ENCODE data around the gene UBE2D1.

Gene UBE2D1

GRCh38 chr10:58400609-58401008 lies 65.8 kb downstream of the UBE2D1 start:
- H2AK5ac ChIP-seq (ENCODE audit: low read depth, low read length), result no peak overlapping the region
- no peak overlapping the region for H2BK5ac ChIP-seq (ENCODE audit: low read length)
- no peak overlapping the region for H2BK12ac ChIP-seq (ENCODE audit: low read length)
- no peak overlapping the region for H4K8ac ChIP-seq (ENCODE audit: low read depth, low read length)
- peaks cover 4 to 44% of the 10 kb centered on the region in 2 donors for H3K36me3 ChIP-seq (replicated peaks in 1 of 2; ENCODE audit: control insufficient read depth in 2 of 2, insufficient read depth in 2 of 2, low read length in 2 of 2)
- no peak overlapping the region for H3K9ac ChIP-seq (ENCODE audit: low read depth, low read length, poor library complexity)
- H3K4me2 ChIP-seq (ENCODE audit: insufficient read depth, low read length, poor library complexity, severe bottlenecking), result no peak overlapping the region
- DNase-seq (ENCODE audit: low spot score), result no peak
- no peaks in the 10 kb centered on the region for H3K27me3 ChIP-seq (ENCODE audit: control insufficient read depth in 3 of 3, insufficient read depth in 3 of 3, low read depth in 1 of 3, low read length in 3 of 3)
- no peak overlapping the region for H2AFZ ChIP-seq (ENCODE audit: low read length)
- H3K4ac ChIP-seq (ENCODE audit: low read length), result no peak overlapping the region
- no peak overlapping the region for H4K91ac ChIP-seq (ENCODE audit: low read depth, low read length, poor library complexity)
- no peak overlapping the region for H2BK120ac ChIP-seq (ENCODE audit: low read depth, low read length)
- H3K4me1 ChIP-seq (ENCODE audit: control insufficient read depth in 2 of 2, insufficient read depth in 1 of 2, low read depth in 1 of 2, low read length in 2 of 2), result no peaks in the 10 kb centered on the region
- H3K27ac ChIP-seq (replicated peaks; ENCODE audit: low read length), result no peak overlapping the region
- H3K18ac ChIP-seq (ENCODE audit: low read length), result no peak overlapping the region
- no peaks in the 10 kb centered on the region for H3K9me3 ChIP-seq (replicated peaks in 1 of 2; ENCODE audit: control insufficient read depth in 2 of 2, insufficient read depth in 1 of 2, low read depth in 1 of 2, low read length in 2 of 2)
- no peak overlapping the region for H3K23ac ChIP-seq (ENCODE audit: low read depth, low read length, poor library complexity)
- H3K14ac ChIP-seq (ENCODE audit: low read length), result no peak overlapping the region
- H3K79me1 ChIP-seq (ENCODE audit: low read depth, low read length), result no peaks in the 10 kb centered on the region
- WGBS, 2 donors (ENCODE audit: extremely low coverage in 2 of 2, insufficient read length in 2 of 2, insufficient replicate concordance in 1 of 2), result no CpG with 5 or more reads among the region's 1 CpG
- H2BK15ac ChIP-seq (ENCODE audit: low read length), result no peak overlapping the region
- H3K4me3 ChIP-seq (ENCODE audit: low read length in 2 of 2), result no peak overlapping the region

DNA sequence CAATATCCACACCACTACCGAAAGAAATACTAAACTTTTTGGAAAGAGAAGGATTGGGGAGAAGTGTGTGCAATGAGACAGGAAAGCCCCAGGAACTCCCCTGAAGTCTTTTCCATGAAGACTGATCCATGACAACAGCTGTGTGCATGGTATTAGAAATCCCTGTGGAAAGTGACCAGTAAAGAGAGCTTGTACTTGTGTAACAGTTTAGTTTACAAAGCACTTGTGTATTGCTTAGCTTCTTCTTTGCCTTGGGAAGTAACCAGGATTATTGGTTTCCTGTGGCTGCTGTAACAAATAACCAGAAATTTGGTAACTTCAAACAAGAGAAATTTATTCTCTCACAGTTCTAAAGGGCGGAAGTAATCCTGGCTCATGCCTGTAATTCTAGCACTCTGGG lies 69.2 kb downstream of the UBE2D1 start:
- WGBS, 2 donors (ENCODE audit: extremely low coverage in 2 of 2, insufficient read length in 2 of 2, insufficient replicate concordance in 1 of 2), result no CpG with 5 or more reads among the region's 2 CpGs
- H3K4me2 ChIP-seq (ENCODE audit: insufficient read depth, low read length, poor library complexity, severe bottlenecking), result no peak overlapping the region
- H2BK120ac ChIP-seq (ENCODE audit: low read depth, low read length), result no peak overlapping the region

DNA sequence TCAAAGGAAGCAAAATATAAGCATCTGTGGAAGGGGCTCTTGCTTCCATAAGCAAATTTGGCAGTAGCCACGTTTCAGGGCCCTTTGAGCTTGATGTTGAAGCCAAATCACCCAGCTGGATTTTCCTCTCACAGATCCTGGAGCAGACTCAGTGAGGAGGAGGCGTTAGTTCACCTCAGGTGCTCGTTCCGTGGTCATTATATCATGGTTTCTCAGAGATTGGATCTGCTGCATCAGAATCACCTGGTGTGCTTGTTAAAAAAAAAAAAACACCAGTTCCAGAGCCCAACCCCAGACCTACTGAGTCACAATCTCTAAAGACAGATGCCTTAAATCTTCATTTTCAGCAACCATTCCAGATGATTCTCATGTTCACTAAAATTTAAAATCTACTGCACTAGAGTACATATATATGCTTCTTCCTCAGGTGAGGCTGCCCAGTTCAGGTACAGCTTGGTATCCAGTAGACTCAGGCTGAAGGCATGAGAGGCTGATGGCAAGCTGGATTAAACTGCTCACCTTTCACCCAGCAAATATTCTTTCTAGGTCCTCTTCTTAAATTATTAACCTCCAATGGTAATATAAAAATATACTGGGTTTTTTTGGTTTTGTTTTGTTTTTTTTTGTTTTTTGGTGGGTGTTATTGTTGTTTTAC lies 75.3 kb downstream of the UBE2D1 start:
- H3K4me3 ChIP-seq (ENCODE audit: low read length in 2 of 2), result no peak overlapping the region
- no peak overlapping the region for H3K23ac ChIP-seq (ENCODE audit: low read depth, low read length, poor library complexity)
- no peak overlapping the region for H3K4ac ChIP-seq (ENCODE audit: low read length)
- no peak overlapping the region for H3K9ac ChIP-seq (ENCODE audit: low read depth, low read length, poor library complexity)
- no peaks in the 10 kb centered on the region for H3K4me1 ChIP-seq (ENCODE audit: control insufficient read depth in 2 of 2, insufficient read depth in 1 of 2, low read depth in 1 of 2, low read length in 2 of 2)
- no peak overlapping the region for H2AFZ ChIP-seq (ENCODE audit: low read length)
- H3K9me3 ChIP-seq (replicated peaks in 1 of 2; ENCODE audit: control insufficient read depth in 2 of 2, insufficient read depth in 1 of 2, low read depth in 1 of 2, low read length in 2 of 2), result no peaks in the 10 kb centered on the region
- H3K36me3 ChIP-seq (replicated peaks in 1 of 2; ENCODE audit: control insufficient read depth in 2 of 2, insufficient read depth in 2 of 2, low read length in 2 of 2), result no peaks in the 10 kb centered on the region
- H2BK5ac ChIP-seq (ENCODE audit: low read length), result no peak overlapping the region
- H3K18ac ChIP-seq (ENCODE audit: low read length), result no peak overlapping the region
- no peaks in the 10 kb centered on the region for H3K79me1 ChIP-seq (ENCODE audit: low read depth, low read length)
- no peak overlapping the region for H2AK5ac ChIP-seq (ENCODE audit: low read depth, low read length)
- H3K4me2 ChIP-seq (ENCODE audit: insufficient read depth, low read length, poor library complexity, severe bottlenecking), result no peak overlapping the region
- H2BK12ac ChIP-seq (ENCODE audit: low read length), result no peak overlapping the region
- no peak overlapping the region for H3K14ac ChIP-seq (ENCODE audit: low read length)
- H4K8ac ChIP-seq (ENCODE audit: low read depth, low read length), result no peak overlapping the region
- no peak overlapping the region for H4K91ac ChIP-seq (ENCODE audit: low read depth, low read length, poor library complexity)
- no peak overlapping the region for H3K27ac ChIP-seq (replicated peaks; ENCODE audit: low read length)
- H2BK120ac ChIP-seq (ENCODE audit: low read depth, low read length), result no peak overlapping the region
- H2BK15ac ChIP-seq (ENCODE audit: low read length), result no peak overlapping the region
- WGBS, 2 donors (ENCODE audit: extremely low coverage in 2 of 2, insufficient read length in 2 of 2, insufficient replicate concordance in 1 of 2), result no CpG with 5 or more reads among the region's 4 CpGs
- peaks cover 0 to 7% (median 0%) of the 10 kb centered on the region in 3 experiments for H3K27me3 ChIP-seq (ENCODE audit: control insufficient read depth in 3 of 3, insufficient read depth in 3 of 3, low read depth in 1 of 3, low read length in 3 of 3)
- no peak for DNase-seq (ENCODE audit: low spot score)

More for the DNA sequence above, 69.2 kb downstream of the UBE2D1 start:
- H3K36me3 ChIP-seq (replicated peaks in 1 of 2; ENCODE audit: control insufficient read depth in 2 of 2, insufficient read depth in 2 of 2, low read length in 2 of 2), result peaks cover 0 to 10% of the 10 kb centered on the region in 2 donors
- no peak overlapping the region for H3K4me3 ChIP-seq (ENCODE audit: low read length in 2 of 2)
- peaks cover 0 to 2% (median 0%) of the 10 kb centered on the region in 3 experiments for H3K27me3 ChIP-seq (ENCODE audit: control insufficient read depth in 3 of 3, insufficient read depth in 3 of 3, low read depth in 1 of 3, low read length in 3 of 3)
- H4K8ac ChIP-seq (ENCODE audit: low read depth, low read length), result no peak overlapping the region
- H3K4me1 ChIP-seq (ENCODE audit: control insufficient read depth in 2 of 2, insufficient read depth in 1 of 2, low read depth in 1 of 2, low read length in 2 of 2), result no peaks in the 10 kb centered on the region
- no peak overlapping the region for H4K91ac ChIP-seq (ENCODE audit: low read depth, low read length, poor library complexity)
- H2AFZ ChIP-seq (ENCODE audit: low read length), result no peak overlapping the region
- no peaks in the 10 kb centered on the region for H3K79me1 ChIP-seq (ENCODE audit: low read depth, low read length)
- H2BK5ac ChIP-seq (ENCODE audit: low read length), result no peak overlapping the region
- no peak for DNase-seq (ENCODE audit: low spot score)
- no peak overlapping the region for H3K23ac ChIP-seq (ENCODE audit: low read depth, low read length, poor library complexity)
- H2AK5ac ChIP-seq (ENCODE audit: low read depth, low read length), result no peak overlapping the region
- no peak overlapping the region for H3K18ac ChIP-seq (ENCODE audit: low read length)
- no peak overlapping the region for H2BK15ac ChIP-seq (ENCODE audit: low read length)
- no peak overlapping the region for H2BK12ac ChIP-seq (ENCODE audit: low read length)
- no peak overlapping the region for H3K4ac ChIP-seq (ENCODE audit: low read length)
- no peak overlapping the region for H3K27ac ChIP-seq (replicated peaks; ENCODE audit: low read length)
- no peak overlapping the region for H3K9ac ChIP-seq (ENCODE audit: low read depth, low read length, poor library complexity)
- no peaks in the 10 kb centered on the region for H3K9me3 ChIP-seq (replicated peaks in 1 of 2; ENCODE audit: control insufficient read depth in 2 of 2, insufficient read depth in 1 of 2, low read depth in 1 of 2, low read length in 2 of 2)
- no peak overlapping the region for H3K14ac ChIP-seq (ENCODE audit: low read length)

- no peaks in the 10 kb centered on the region for H3K79me1 ChIP-seq (ENCODE audit: low read depth, low read length)
- DNase-seq (ENCODE audit: low spot score), result no peak
- no peak overlapping the region for H2BK12ac ChIP-seq (ENCODE audit: low read length)
- no peak overlapping the region for H3K14ac ChIP-seq (ENCODE audit: low read length)
- H3K4me3 ChIP-seq (ENCODE audit: low read length in 2 of 2), result no peak overlapping the region
- H3K4me2 ChIP-seq (ENCODE audit: insufficient read depth, low read length, poor library complexity, severe bottlenecking), result no peak overlapping the region
- H3K27ac ChIP-seq (replicated peaks; ENCODE audit: low read length), result no peak overlapping the region
- no peaks in the 10 kb centered on the region for H3K36me3 ChIP-seq (replicated peaks in 1 of 2; ENCODE audit: control insufficient read depth in 2 of 2, insufficient read depth in 2 of 2, low read length in 2 of 2)
- H3K9ac ChIP-seq (ENCODE audit: low read depth, low read length, poor library complexity), result no peak overlapping the region
- no peak overlapping the region for H3K4ac ChIP-seq (ENCODE audit: low read length)
- no peak overlapping the region for H2AK5ac ChIP-seq (ENCODE audit: low read depth, low read length)
- no peak overlapping the region for H3K18ac ChIP-seq (ENCODE audit: low read length)
- no peak overlapping the region for H2BK120ac ChIP-seq (ENCODE audit: low read depth, low read length)
- H3K9me3 ChIP-seq (replicated peaks in 1 of 2; ENCODE audit: control insufficient read depth in 2 of 2, insufficient read depth in 1 of 2, low read depth in 1 of 2, low read length in 2 of 2), result no peaks in the 10 kb centered on the region
- peaks cover 0 to 7% (median 0%) of the 10 kb centered on the region in 3 experiments for H3K27me3 ChIP-seq (ENCODE audit: control insufficient read depth in 3 of 3, insufficient read depth in 3 of 3, low read depth in 1 of 3, low read length in 3 of 3)
- H3K4me1 ChIP-seq (ENCODE audit: control insufficient read depth in 2 of 2, insufficient read depth in 1 of 2, low read depth in 1 of 2, low read length in 2 of 2), result no peaks in the 10 kb centered on the region
- no peak overlapping the region for H4K8ac ChIP-seq (ENCODE audit: low read depth, low read length)
- no peak overlapping the region for H2BK5ac ChIP-seq (ENCODE audit: low read length)
- no peak overlapping the region for H4K91ac ChIP-seq (ENCODE audit: low read depth, low read length, poor library complexity)
- peak overlapping the region; percentile 21 for H2AFZ ChIP-seq (ENCODE audit: low read length)
- no CpG with 5 or more reads among the region's 2 CpGs for WGBS, 2 donors (ENCODE audit: extremely low coverage in 2 of 2, insufficient read length in 2 of 2, insufficient replicate concordance in 1 of 2)
- H2BK15ac ChIP-seq (ENCODE audit: low read length), result no peak overlapping the region
- H3K23ac ChIP-seq (ENCODE audit: low read depth, low read length, poor library complexity), result no peak overlapping the region
These were observed 77.7 kb downstream of the UBE2D1 start for GRCh38 chr10:58412502-58412961.

Measured in neuronal stem cell (in vitro differentiated cells).